Trophoblast cell (in vitro differentiated cells and primary cell): ENCODE results near the gene DNAJC18.

Experiments used
- DNase-seq, 2 donors: peaks; one replicate each; pipeline ENCODE4 v3.0.0-alpha.2; 2016
- H2AFZ ChIP-seq: 2 replicates; pipeline ENCODE4 v1.6.1; 2013; ENCODE audit warnings: low read length, moderate library complexity, mild to moderate bottlenecking; ENCODE audit not compliant: insufficient read depth, poor library complexity
- H2AK5ac ChIP-seq: 2 replicates; pipeline ENCODE4 v1.6.1; 2013; ENCODE audit warnings: mild to moderate bottlenecking, low read length
- H2BK120ac ChIP-seq: 2 replicates; pipeline ENCODE4 v1.6.1; 2013; ENCODE audit warnings: low read length, mild to moderate bottlenecking, moderate library complexity; ENCODE audit not compliant: insufficient read depth, poor library complexity
- H2BK12ac ChIP-seq: 2 replicates; pipeline ENCODE4 v1.6.1; 2013; ENCODE audit warnings: mild to moderate bottlenecking, low read length, moderate library complexity
- H2BK5ac ChIP-seq: 2 replicates; pipeline ENCODE4 v1.6.1; 2013; ENCODE audit warnings: low read length, low read depth, moderate library complexity, mild to moderate bottlenecking; ENCODE audit not compliant: poor library complexity
- H3K14ac ChIP-seq: 2 replicates; pipeline ENCODE4 v1.6.1; 2013; ENCODE audit warnings: mild to moderate bottlenecking, low read length
- H3K18ac ChIP-seq: 2 replicates; pipeline ENCODE4 v1.6.1; 2013; ENCODE audit warnings: mild to moderate bottlenecking, low read length
- H3K23ac ChIP-seq: 2 replicates; pipeline ENCODE4 v1.6.1; 2013; ENCODE audit warnings: low read length
- H3K27ac ChIP-seq: 2 replicates; pipeline ENCODE4 v1.5.1; 2013; ENCODE audit warnings: low read depth, mild to moderate bottlenecking, inconsistent platforms, low read length, moderate library complexity
- H3K27me3 ChIP-seq: 2 replicates; pipeline ENCODE4 v1.6.1; 2013; ENCODE audit warnings: inconsistent platforms, mild to moderate bottlenecking, low read length, moderate library complexity; ENCODE audit not compliant: insufficient read depth
- H3K36me3 ChIP-seq, 2 experiments: 1 replicate in 1 of 2; 2 replicates in 1 of 2; pipeline ENCODE4 v1.6.1; 2013; ENCODE audit warnings: low read length in 2 of 2, mild to moderate bottlenecking in 2 of 2, moderate library complexity in 1 of 2; ENCODE audit not compliant: insufficient read depth in 2 of 2, control insufficient read depth in 1 of 2
- H3K4ac ChIP-seq: 2 replicates; pipeline ENCODE4 v1.6.1; 2013; ENCODE audit warnings: low read depth, mild to moderate bottlenecking, low read length, moderate library complexity
- H3K4me1 ChIP-seq, 2 experiments: 1 replicate in 1 of 2; 2 replicates in 1 of 2; pipeline ENCODE4 v1.6.1; 2013; ENCODE audit warnings: low read length in 2 of 2, mild to moderate bottlenecking in 2 of 2, moderate library complexity in 1 of 2; ENCODE audit not compliant: insufficient read depth in 2 of 2, control insufficient read depth in 1 of 2
- H3K4me2 ChIP-seq: 2 replicates; pipeline ENCODE4 v1.6.1; 2013; ENCODE audit warnings: inconsistent platforms, mild to moderate bottlenecking, low read length, moderate library complexity
- H3K4me3 ChIP-seq: 2 replicates; pipeline ENCODE4 v1.5.1; 2013; ENCODE audit warnings: mild to moderate bottlenecking, low read depth, low read length, inconsistent platforms
- H3K79me1 ChIP-seq: one replicate; pipeline ENCODE4 v1.6.1; 2013; ENCODE audit warnings: low read length
- H3K79me2 ChIP-seq: 2 replicates; pipeline ENCODE4 v1.6.1; 2013; ENCODE audit warnings: low read length, mild to moderate bottlenecking; ENCODE audit not compliant: control insufficient read depth, insufficient read depth, poor library complexity
- H3K9ac ChIP-seq: 2 replicates; pipeline ENCODE4 v1.6.1; 2013; ENCODE audit warnings: mild to moderate bottlenecking, low read length
- H3K9me3 ChIP-seq: 2 replicates; pipeline ENCODE4 v1.6.1; 2013; ENCODE audit warnings: low read depth, mild to moderate bottlenecking, control low read depth, inconsistent platforms, low read length; ENCODE audit not compliant: insufficient read depth
- H4K12ac ChIP-seq: 2 replicates; pipeline ENCODE4 v1.6.1; 2013; ENCODE audit warnings: low read depth, mild to moderate bottlenecking, low read length, moderate library complexity
- H4K8ac ChIP-seq: 2 replicates; pipeline ENCODE4 v1.6.1; 2013; ENCODE audit warnings: low read depth, mild to moderate bottlenecking, low read length, moderate library complexity
- H4K91ac ChIP-seq: one replicate; pipeline ENCODE4 v1.6.1; 2013; ENCODE audit warnings: low read depth, mild to moderate bottlenecking, low read length, moderate library complexity
- whole genome bisulfite sequencing: extraction: QIAGEN DNeasy Blood & Tissue Kit; methylation state at CpG from one replicate; pipeline ENCODE4 v1.1.7; 2013; ENCODE audit warnings: missing lambda C conversion rate; ENCODE audit not compliant: insufficient read length, insufficient coverage; ENCODE audit errors: extremely low coverage; 5-methylcytosine and 5-hydroxymethylcytosine counted together

Gene DNAJC18

GRCh38 chr5:139451176-139451575, 11.9 kb upstream of the DNAJC18 start:
- peak overlapping the region; percentile 93 for H3K23ac ChIP-seq
- no peak overlapping the region for H2BK120ac ChIP-seq
- H3K27me3 ChIP-seq = no peaks in the 10 kb centered on the region
- no peaks in the 10 kb centered on the region for H3K36me3 ChIP-seq
- H2AK5ac ChIP-seq = no peak overlapping the region
- DNase-seq = no peak
- no peak overlapping the region for H4K8ac ChIP-seq
- H3K14ac ChIP-seq = no peak overlapping the region
- H2AFZ ChIP-seq = no peak overlapping the region
- 100% methylated on average over 2 of the region's 2 CpGs for WGBS
- H3K4me3 ChIP-seq = peak overlapping the region; percentile 58
- no peak overlapping the region for H2BK12ac ChIP-seq
- no peaks in the 10 kb centered on the region for H3K79me1 ChIP-seq
- no peak overlapping the region for H3K4ac ChIP-seq
- H2BK5ac ChIP-seq = no peak overlapping the region
- H3K79me2 ChIP-seq = no peaks in the 10 kb centered on the region
- H4K91ac ChIP-seq = no peak overlapping the region
- H3K9me3 ChIP-seq = peaks cover 16% of the 10 kb centered on the region
- H3K4me1 ChIP-seq = no peaks in the 10 kb centered on the region
- H3K27ac ChIP-seq = no peak overlapping the region
- H4K12ac ChIP-seq = no peak overlapping the region
- no peak overlapping the region for H3K4me2 ChIP-seq
- no peak overlapping the region for H3K18ac ChIP-seq
- no peak overlapping the region for H3K9ac ChIP-seq

- Histone ChIP-seq H2AFZ (no peak overlapping the region), H3K79me1 (peaks cover 5% of the 10 kb centered on the region), H3K4me1 (peaks cover 7 to 10% of the 10 kb centered on the region in 2 experiments), H4K8ac (no peak overlapping the region), H2AK5ac (no peak overlapping the region), H3K27ac (no peak overlapping the region), H4K91ac (no peak overlapping the region), H3K4me2 (no peak overlapping the region), H3K23ac (no peak overlapping the region), H3K9me3 (peaks cover 5% of the 10 kb centered on the region), H3K9ac (no peak overlapping the region), H2BK12ac (no peak overlapping the region), H3K79me2 (no peaks in the 10 kb centered on the region), H2BK5ac (no peak overlapping the region), H3K4me3 (no peak overlapping the region), H2BK120ac (no peak overlapping the region), H3K27me3 (no peaks in the 10 kb centered on the region), H3K36me3 (no peaks in the 10 kb centered on the region), H3K18ac (no peak overlapping the region), H3K14ac (no peak overlapping the region), H4K12ac (no peak overlapping the region), H3K4ac (no peak overlapping the region)
- DNase-seq = no peak
- WGBS = no CpG with 5 or more reads among the region's 5 CpGs
Measured at GRCh38 chr5:139446956-139447779, 7.8 kb upstream of the DNAJC18 start.

DNA sequence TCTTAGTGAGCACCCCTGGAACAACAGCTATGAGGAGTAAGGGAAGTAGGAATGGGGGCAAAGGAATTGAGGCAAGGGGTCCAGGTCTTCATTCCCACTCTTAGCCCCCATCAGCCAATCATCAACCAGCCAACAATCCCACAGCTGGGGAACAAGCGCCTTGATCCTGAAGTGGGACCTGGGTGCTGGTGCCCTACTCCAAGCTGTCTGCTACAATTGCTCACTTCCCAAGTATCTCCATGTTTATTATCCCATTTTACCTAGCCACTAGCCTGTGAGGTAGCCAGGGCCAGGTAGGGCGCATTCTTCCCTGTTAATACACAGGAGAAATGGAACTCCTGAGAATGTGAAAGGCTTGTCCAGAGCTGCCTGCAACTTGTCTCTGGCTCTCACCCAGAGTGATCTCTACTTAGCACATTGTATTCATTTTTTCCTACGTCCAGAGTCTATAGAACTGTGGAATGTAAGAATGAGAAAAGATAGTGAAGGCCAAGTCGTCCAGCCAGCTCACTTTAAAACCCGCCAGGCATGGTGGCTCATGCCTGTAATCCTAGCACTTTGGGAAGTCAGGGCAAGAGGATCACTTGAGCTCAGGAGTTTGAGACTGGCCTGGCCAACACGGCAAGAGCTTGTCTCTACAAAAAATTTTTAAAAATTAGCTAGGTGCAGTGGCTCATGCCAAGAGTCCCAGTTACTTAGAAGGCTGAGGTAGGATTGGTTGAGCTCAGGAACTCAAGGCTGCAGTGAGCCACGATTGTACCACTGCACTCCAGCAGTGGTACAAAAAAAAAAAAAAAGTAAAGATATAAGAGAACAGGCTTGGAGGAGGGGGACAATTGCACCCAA, 6.2 kb upstream of the DNAJC18 start:
- H3K4ac ChIP-seq = no peak overlapping the region
- no peaks in the 10 kb centered on the region for H3K79me2 ChIP-seq
- no peak overlapping the region for H2BK120ac ChIP-seq
- H3K9me3 ChIP-seq = no peaks in the 10 kb centered on the region
- peaks cover 5% of the 10 kb centered on the region for H3K79me1 ChIP-seq
- no CpG with 5 or more reads among the region's 7 CpGs for WGBS
- H4K8ac ChIP-seq = peak overlapping the region; percentile 4
- no peak overlapping the region for H2AK5ac ChIP-seq
- H3K36me3 ChIP-seq = no peaks in the 10 kb centered on the region
- H2BK12ac ChIP-seq = peak overlapping the region; percentile 74
- H3K23ac ChIP-seq = no peak overlapping the region
- H3K4me1 ChIP-seq = peaks cover 7 to 10% of the 10 kb centered on the region in 2 experiments
- no peak overlapping the region for H3K4me3 ChIP-seq
- no peaks in the 10 kb centered on the region for H3K27me3 ChIP-seq
- H2BK5ac ChIP-seq = peak overlapping the region; percentile 25
- DNase-seq = peak; percentile 89 to 91
- no peak overlapping the region for H3K18ac ChIP-seq
- H3K4me2 ChIP-seq = no peak overlapping the region
- peak overlapping the region; percentile 80 for H3K27ac ChIP-seq
- H2AFZ ChIP-seq = no peak overlapping the region
- peak overlapping the region; percentile 38 for H3K14ac ChIP-seq
- peak overlapping the region; percentile 30 for H4K91ac ChIP-seq
- H4K12ac ChIP-seq = no peak overlapping the region
- no peak overlapping the region for H3K9ac ChIP-seq

- H3K36me3 ChIP-seq = no peaks in the 10 kb centered on the region
- no peak overlapping the region for H3K27ac ChIP-seq
- no peak overlapping the region for H4K8ac ChIP-seq
- peaks cover 8% of the 10 kb centered on the region for H3K79me1 ChIP-seq
- H2BK120ac ChIP-seq = no peak overlapping the region
- H3K4me1 ChIP-seq = peaks cover 9 to 13% of the 10 kb centered on the region in 2 experiments
- no peaks in the 10 kb centered on the region for H3K9me3 ChIP-seq
- no peak overlapping the region for H2BK5ac ChIP-seq
- H4K12ac ChIP-seq = no peak overlapping the region
- no peak overlapping the region for H3K4ac ChIP-seq
- H3K79me2 ChIP-seq = peaks cover 2% of the 10 kb centered on the region
- no peak overlapping the region for H2AK5ac ChIP-seq
- no peak overlapping the region for H3K9ac ChIP-seq
- H3K14ac ChIP-seq = no peak overlapping the region
- no peak overlapping the region for H3K4me3 ChIP-seq
- H2BK12ac ChIP-seq = no peak overlapping the region
- DNase-seq = peak in 1 of 2 donors; percentile 18
- no peak overlapping the region for H2AFZ ChIP-seq
- no peak overlapping the region for H3K18ac ChIP-seq
- no peaks in the 10 kb centered on the region for H3K27me3 ChIP-seq
- H4K91ac ChIP-seq = no peak overlapping the region
- no peak overlapping the region for H3K23ac ChIP-seq
- WGBS = no CpG with 5 or more reads among the region's 4 CpGs
- no peak overlapping the region for H3K4me2 ChIP-seq
Measured at GRCh38 chr5:139443831-139444453, 4.6 kb upstream of the DNAJC18 start.
